HCT116 (cell line): ENCODE data around the gene NLRC5. TPM values are rescaled to one million over a fixed set of nuclear protein-coding genes. Genes with fewer than 3 reads are reported as not detected.

Experiments used
- ATAC-seq: fragments of 200-7000 bp; cut with Tn5 transposase; 2 replicates; pipeline ENCODE4 v1.9.1; 2020; ENCODE audit warnings: mild to moderate bottlenecking, moderate library complexity
- BruUV-seq: library from RNA; stranded (reverse); fragments of 400-500 nt; replicated peaks from 2 replicates; lab custom pipeline; 2021; lab: Mats Ljungman, UMichigan
- CTCF ChIA-PET: fragments of 300-600 bp; sonication (Branson Sonifier 250); formaldehyde crosslinking; loops from one replicate; lab custom pipeline; 2021; ENCODE audit warnings: antibody characterized with exemption; lab: Charles Lee
- POLR2A ChIA-PET: fragments of 300-600, 350-600 bp; sonication (Branson Sonifier 250); formaldehyde crosslinking; loops from one replicate; lab custom pipeline; 2021; ENCODE audit warnings: antibody characterized with exemption; lab: Charles Lee
- RAD21 ChIA-PET, 2 experiments: fragments of 300-600 bp; sonication (Branson Sonifier 250); formaldehyde crosslinking; loops; one replicate each; lab custom pipeline; 2023; ENCODE audit warnings: low total read pairs in 2 of 2; ENCODE audit not compliant: uncharacterized antibody in 2 of 2, unreplicated experiment in 2 of 2, low non-redundant PET in 1 of 2; lab: Charles Lee
- DNase-seq: peaks from one replicate; pipeline ENCODE4 v3.0.0-alpha.2; 2010; ENCODE audit warnings: low read depth, low spot score
- H2AFZ ChIP-seq: fragments of 200-600 bp; shearing (Covaris generic), sonication (generic); 2 replicates; pipeline ENCODE4 v1.6.1; 2017; ENCODE audit warnings: low read depth, mixed run types, mixed read lengths, antibody characterized with exemption, low read length; ENCODE audit not compliant: poor library complexity, severe bottlenecking
- H3K27ac ChIP-seq: 2 replicates; pipeline ENCODE4 v1.5.1; 2012; ENCODE audit warnings: low read depth, low read length
- H3K27me3 ChIP-seq: fragments of 200-600 bp; sonication (generic); 2 replicates; pipeline ENCODE4 v1.6.1; 2016; ENCODE audit warnings: mixed run types, low read length, mixed read lengths; ENCODE audit not compliant: insufficient read depth
- H3K36me3 ChIP-seq, 2 experiments: fragments of 200-500 bp in 1 of 2; fragments of 200-600 bp in 1 of 2; sonication (Bioruptor generic) in 1 of 2; sonication (generic) in 1 of 2; 2 replicates each; pipeline versions ENCODE4 v1.5.1 to v1.6.1; 2014 to 2016; ENCODE audit warnings: low read length in 2 of 2, inconsistent platforms in 1 of 2, mixed read lengths in 1 of 2, mixed run types in 1 of 2; ENCODE audit not compliant: insufficient read depth in 2 of 2, control insufficient read depth in 1 of 2
- H3K4me1 ChIP-seq, 2 experiments: fragments of 200-600 bp in 1 of 2; sonication (generic) in 1 of 2; 2 replicates each; pipeline versions ENCODE4 v1.5.1 to v1.6.1; 2012 to 2017; ENCODE audit warnings: low read length in 2 of 2, inconsistent platforms in 1 of 2, mild to moderate bottlenecking in 1 of 2, mixed read lengths in 1 of 2, mixed run types in 1 of 2, moderate library complexity in 1 of 2; ENCODE audit not compliant: insufficient read depth in 2 of 2, control insufficient read depth in 1 of 2
- H3K4me2 ChIP-seq: fragments of 200-600 bp; sonication (generic); 2 replicates; pipeline ENCODE4 v1.6.1; 2017; ENCODE audit warnings: mixed run types, low read length, mixed read lengths
- H3K4me3 ChIP-seq, 2 experiments: fragments of 200-600 bp in 1 of 2; sonication (generic) in 1 of 2; replicated peaks in 1 of 2; 2 replicates each; pipeline ENCODE4 v1.5.1; 2011 to 2016; ENCODE audit warnings: low read length in 2 of 2, control low read depth in 1 of 2, low read depth in 1 of 2, mild to moderate bottlenecking in 1 of 2, mixed read lengths in 1 of 2, mixed run types in 1 of 2
- H3K79me2 ChIP-seq: fragments of 200-600 bp; sonication (generic); 2 replicates; pipeline ENCODE4 v1.6.1; 2017; ENCODE audit warnings: mild to moderate bottlenecking, mixed run types, low read length, moderate library complexity, mixed read lengths; ENCODE audit not compliant: insufficient read depth
- H3K9ac ChIP-seq: fragments of 200-600 bp; sonication (generic); 2 replicates; pipeline ENCODE4 v1.6.1; 2016; ENCODE audit warnings: low read length, mixed read lengths
- H3K9me2 ChIP-seq: fragments of 200-600 bp; sonication (generic), shearing (Covaris generic); 2 replicates; pipeline ENCODE4 v1.6.1; 2017; ENCODE audit warnings: mixed run types, mild to moderate bottlenecking, moderate library complexity; ENCODE audit not compliant: insufficient read depth
- H3K9me3 ChIP-seq, 2 experiments: fragments of 200-500 bp in 1 of 2; fragments of 200-600 bp in 1 of 2; sonication (Bioruptor generic) in 1 of 2; sonication (generic) in 1 of 2; 2 replicates each; pipeline ENCODE4 v1.6.1; 2014 to 2017; ENCODE audit warnings: low read length in 2 of 2, mixed read lengths in 2 of 2, inconsistent platforms in 1 of 2, low read depth in 1 of 2, mild to moderate bottlenecking in 1 of 2, mixed run types in 1 of 2, moderate library complexity in 1 of 2; ENCODE audit not compliant: control insufficient read depth in 1 of 2, insufficient read depth in 1 of 2
- H4K20me1 ChIP-seq: fragments of 200-600 bp; sonication (generic), shearing (Covaris generic); 2 replicates; pipeline ENCODE4 v1.6.1; 2017; ENCODE audit warnings: mixed run types, mild to moderate bottlenecking, moderate library complexity; ENCODE audit not compliant: insufficient read depth
- ATF3 ChIP-seq: IDR thresholded peaks from 2 replicates; pipeline ENCODE4 v1.6.1; 2012
- EGR1 ChIP-seq: IDR thresholded peaks from 2 replicates; pipeline ENCODE4 v1.6.1; 2012; ENCODE audit warnings: low read depth
- SRF ChIP-seq: IDR thresholded peaks from 2 replicates; pipeline ENCODE4 v1.6.1; 2012; ENCODE audit warnings: low read depth
- ZNF274 ChIP-seq: fragments of 200-500 bp; sonication (Bioruptor generic); IDR thresholded peaks from 2 replicates; pipeline ENCODE4 v1.6.1; 2014; ENCODE audit warnings: mild to moderate bottlenecking, low read depth, low read length, inconsistent platforms
- intact Hi-C: fragments of 100-400 bp; cut with micrococcal nuclease; formaldehyde crosslinking; loops from 2 replicates; pipeline ENCODE4 v1.10.0; 2022
- total RNA-seq: library from RNA; stranded (reverse); gene quantifications from one replicate; pipeline ENCODE4 v1.2.1, GENCODE V29; 2021; ENCODE audit not compliant: unreplicated experiment
- TF ChIP-seq, protein P1 (sequence below): IDR thresholded peaks from 2 replicates; pipeline ENCODE4 v1.6.1; 2011; ENCODE audit warnings: mild to moderate bottlenecking, low read length, moderate library complexity; ENCODE audit not compliant: insufficient replicate concordance; ENCODE audit errors: extremely low read depth

The NLRC5 gene
- total RNA-seq, 1 experiment from 2014 or later, result 10.4 TPM

DNA sequence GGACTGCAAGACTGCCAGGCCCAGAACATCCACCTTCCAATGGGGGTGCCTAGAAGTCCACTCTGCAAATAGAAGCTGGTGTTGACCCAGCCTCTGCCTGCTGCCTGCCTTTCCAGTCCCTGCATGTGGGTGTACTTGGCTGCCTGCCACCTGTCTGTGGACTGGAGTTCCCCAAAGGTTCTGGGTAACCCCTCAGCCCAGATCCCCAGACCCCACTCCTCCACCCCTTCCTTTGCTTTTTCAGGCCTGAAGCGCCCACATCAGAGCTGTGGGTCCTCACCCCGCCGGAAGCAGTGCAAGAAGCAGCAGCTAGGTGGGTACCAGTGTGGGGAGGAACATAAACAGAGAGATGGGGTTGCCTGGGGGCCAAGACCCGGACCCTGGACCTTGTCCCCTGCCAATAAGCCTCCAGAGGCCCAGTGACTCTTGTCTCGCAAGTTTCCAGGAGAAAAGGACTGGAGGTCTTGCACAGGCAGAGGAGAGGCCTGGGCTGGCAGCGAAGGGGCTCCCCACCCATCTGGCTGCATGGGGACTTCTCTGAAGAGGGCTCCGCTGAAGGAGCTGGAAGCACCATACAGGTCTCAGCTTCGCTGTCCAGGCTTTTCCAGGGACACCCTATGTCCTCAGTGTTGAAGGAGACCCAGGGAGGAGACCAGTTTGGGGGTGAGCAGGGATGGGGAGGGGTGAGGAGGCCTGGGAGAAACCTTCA lies 34.3 kb downstream of the NLRC5 start:
- Histone ChIP-seq H3K27me3 (no peaks in the 10 kb centered on the region), H4K20me1 (no peaks in the 10 kb centered on the region), H3K36me3 (no peaks in the 10 kb centered on the region), H3K27ac (no peak overlapping the region), H3K9ac (no peak overlapping the region), H3K9me2 (no peaks in the 10 kb centered on the region), H3K4me1 (no peaks in the 10 kb centered on the region), H3K4me3 (no peak overlapping the region), H3K9me3 (no peaks in the 10 kb centered on the region), H3K79me2 (no peaks in the 10 kb centered on the region), H2AFZ (no peak overlapping the region), H3K4me2 (no peak overlapping the region)
- TF ChIP-seq SRF, result no peak
- TF ChIP-seq ZNF274, result no peak
- TF ChIP-seq EGR1, result no peak
- no peak for TF ChIP-seq ATF3
- TF ChIP-seq, protein P1, sequence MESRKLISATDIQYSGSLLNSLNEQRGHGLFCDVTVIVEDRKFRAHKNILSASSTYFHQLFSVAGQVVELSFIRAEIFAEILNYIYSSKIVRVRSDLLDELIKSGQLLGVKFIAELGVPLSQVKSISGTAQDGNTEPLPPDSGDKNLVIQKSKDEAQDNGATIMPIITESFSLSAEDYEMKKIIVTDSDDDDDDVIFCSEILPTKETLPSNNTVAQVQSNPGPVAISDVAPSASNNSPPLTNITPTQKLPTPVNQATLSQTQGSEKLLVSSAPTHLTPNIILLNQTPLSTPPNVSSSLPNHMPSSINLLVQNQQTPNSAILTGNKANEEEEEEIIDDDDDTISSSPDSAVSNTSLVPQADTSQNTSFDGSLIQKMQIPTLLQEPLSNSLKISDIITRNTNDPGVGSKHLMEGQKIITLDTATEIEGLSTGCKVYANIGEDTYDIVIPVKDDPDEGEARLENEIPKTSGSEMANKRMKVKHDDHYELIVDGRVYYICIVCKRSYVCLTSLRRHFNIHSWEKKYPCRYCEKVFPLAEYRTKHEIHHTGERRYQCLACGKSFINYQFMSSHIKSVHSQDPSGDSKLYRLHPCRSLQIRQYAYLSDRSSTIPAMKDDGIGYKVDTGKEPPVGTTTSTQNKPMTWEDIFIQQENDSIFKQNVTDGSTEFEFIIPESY, result no peak
- DNase-seq, result no peak
- BruUV-seq, result no TSS peak
- intact Hi-C loops, result no loop called here
- POLR2A ChIA-PET, result no interaction called here
- CTCF ChIA-PET, result no interaction called here
- RAD21 ChIA-PET, result no interaction called here
- no peak for ATAC-seq
